Keratinocyte (primary cell): ENCODE results near the gene ZNF280A. TPM values are rescaled to one million over a fixed set of nuclear protein-coding genes. Genes with fewer than 3 reads are reported as not detected.

Experiments used
- DNase-seq: peaks from one replicate; pipeline ENCODE4 v3.0.0-alpha.2; 2011; ENCODE audit warnings: low read depth, missing footprints, low spot score
- FAIRE-seq: peaks from 2 replicates; lab custom pipeline; 2011; peaks lifted over from hg19 to GRCh38; lab: Jason Lieb, UNC
- H2AFZ ChIP-seq: 2 replicates; pipeline ENCODE4 v1.6.0; 2012; ENCODE audit warnings: low read length, control low read depth, inconsistent platforms; ENCODE audit not compliant: control insufficient read depth
- H3K27ac ChIP-seq: 2 replicates; pipeline ENCODE4 v1.5.1; 2011; ENCODE audit warnings: low read length; ENCODE audit not compliant: control insufficient read depth, insufficient read depth
- H3K27me3 ChIP-seq: 3 replicates; pipeline ENCODE4 v1.6.0; 2011; ENCODE audit warnings: low read length; ENCODE audit not compliant: control insufficient read depth, insufficient read depth; ENCODE audit errors: extremely low read depth
- H3K36me3 ChIP-seq, 2 experiments: 2 replicates in 1 of 2; 3 replicates in 1 of 2; pipeline ENCODE4 v1.5.1; 2011; ENCODE audit warnings: low read length in 2 of 2, mild to moderate bottlenecking in 1 of 2; ENCODE audit not compliant: control insufficient read depth in 2 of 2, insufficient read depth in 2 of 2; ENCODE audit errors: extremely low read depth in 1 of 2
- H3K4me1 ChIP-seq: 3 replicates; pipeline ENCODE4 v1.5.1; 2011; ENCODE audit warnings: low read length; ENCODE audit not compliant: control insufficient read depth, insufficient read depth; ENCODE audit errors: extremely low read depth
- H3K4me2 ChIP-seq: 3 replicates; pipeline ENCODE4 v1.6.0; 2011; ENCODE audit warnings: low read depth, low read length; ENCODE audit not compliant: control insufficient read depth, insufficient read depth; ENCODE audit errors: extremely low read depth
- H3K4me3 ChIP-seq, 3 experiments: fragments of 200-600 bp in 1 of 3; sonication (generic) in 1 of 3; 2 replicates in 2 of 3; 3 replicates in 1 of 3; pipeline ENCODE4 v1.5.1; 2011 to 2016; ENCODE audit warnings: low read length in 3 of 3, mild to moderate bottlenecking in 3 of 3, control low read depth in 2 of 3, inconsistent platforms in 1 of 3, low read depth in 1 of 3, mixed read lengths in 1 of 3, mixed run types in 1 of 3, moderate library complexity in 1 of 3; ENCODE audit not compliant: control insufficient read depth in 2 of 3, insufficient read depth in 2 of 3; ENCODE audit errors: extremely low read depth in 1 of 3
- H3K79me2 ChIP-seq: 2 replicates; pipeline ENCODE4 v1.6.0; 2012; ENCODE audit warnings: low read length; ENCODE audit not compliant: control insufficient read depth, insufficient read depth
- H3K9ac ChIP-seq: 3 replicates; pipeline ENCODE4 v1.6.0; 2011; ENCODE audit warnings: low read length; ENCODE audit not compliant: control insufficient read depth, insufficient read depth; ENCODE audit errors: extremely low read depth
- H3K9me1 ChIP-seq: 3 replicates; pipeline ENCODE4 v1.6.0; 2011; ENCODE audit warnings: low read length; ENCODE audit not compliant: control insufficient read depth, insufficient read depth; ENCODE audit errors: extremely low read depth
- H3K9me3 ChIP-seq: 2 replicates; pipeline ENCODE4 v1.5.1; 2012; ENCODE audit warnings: low read depth, low read length; ENCODE audit not compliant: control insufficient read depth
- H4K20me1 ChIP-seq: 3 replicates; pipeline ENCODE4 v1.6.0; 2011; ENCODE audit warnings: low read length; ENCODE audit not compliant: control insufficient read depth, insufficient read depth; ENCODE audit errors: extremely low read depth
- CTCF ChIP-seq, 3 experiments: IDR thresholded peaks in 1 of 3; conservative IDR thresholded peaks in 1 of 3; optimal IDR thresholded peaks in 1 of 3; 2 replicates in 2 of 3; 3 replicates in 1 of 3; pipeline versions ENCODE3 to v1.5.1; 2011; ENCODE audit warnings: low read length in 3 of 3, mild to moderate bottlenecking in 3 of 3, moderate library complexity in 2 of 3, control low read depth in 1 of 3, inconsistent platforms in 1 of 3; ENCODE audit not compliant: insufficient read depth in 2 of 3; ENCODE audit errors: extremely low read depth in 1 of 3
- EZH2 ChIP-seq: IDR thresholded peaks from one replicate; pipeline ENCODE4 v1.6.1; 2012; ENCODE audit warnings: inconsistent platforms, mild to moderate bottlenecking, low read length, moderate library complexity
- dilution Hi-C: fragments of 300-500 bp; cut with MboI; formaldehyde crosslinking; loops from one replicate; pipeline ENCODE4 v1.7.0; 2020; ENCODE audit warnings: low sequenced_read_pairs; ENCODE audit not compliant: extremely low pct_ligation_motif_present
- polyA plus RNA-seq, 5 experiments: library from polyadenylated mRNA; depleted of rRNA in 3 of 5; stranded (reverse) in 3 of 5; stranded (forward) in 1 of 5; unstranded in 1 of 5; fragments of >200 nt; gene quantifications; 1 replicate in 1 of 5; 2 replicates in 3 of 5; 3 replicates in 1 of 5; pipeline versions ENCODE4 v1.2.1 to v1.2.3, GENCODE V29; 2011 to 2012; ENCODE audit warnings: missing spikeins in 2 of 5, low read depth in 1 of 5, low replicate concordance in 1 of 5

The ZNF280A gene
- polyA plus RNA-seq, 1 donor (not counting 4 experiments of a cell fraction or from before 2014, with no cell fraction given), result not detected

- no peak overlapping the region for H2AFZ ChIP-seq
- no peak for FAIRE-seq
- no peaks in the 10 kb centered on the region for H3K4me1 ChIP-seq
- no peak for DNase-seq
- no peaks in the 10 kb centered on the region for H4K20me1 ChIP-seq
- H3K27ac ChIP-seq, result no peak overlapping the region
- H3K9me3 ChIP-seq, result peaks cover 3% of the 10 kb centered on the region
- no peak overlapping the region for H3K4me3 ChIP-seq
- dilution Hi-C loops, result no loop called here
- H3K9ac ChIP-seq, result no peak overlapping the region
- no peaks in the 10 kb centered on the region for H3K9me1 ChIP-seq
- no peaks in the 10 kb centered on the region for H3K79me2 ChIP-seq
- no peak for TF ChIP-seq CTCF (optimal IDR thresholded peaks at IDR 0.05 in 1 of 3, IDR thresholded peaks at IDR 0.05 in 1 of 3, conservative IDR thresholded peaks at IDR 0.05 in 1 of 3; ENCODE audit: extremely low read depth in 1 of 3, insufficient read depth in 2 of 3, low read length in 3 of 3)
- TF ChIP-seq EZH2, result no peak
- no peaks in the 10 kb centered on the region for H3K36me3 ChIP-seq
- no peak overlapping the region for H3K4me2 ChIP-seq
- no peaks in the 10 kb centered on the region for H3K27me3 ChIP-seq
These were observed 34.7 kb upstream of the ZNF280A start for GRCh38 chr22:22554587-22555284.

- TF ChIP-seq EZH2, result no peak
- no peak for TF ChIP-seq CTCF (optimal IDR thresholded peaks at IDR 0.05 in 1 of 3, IDR thresholded peaks at IDR 0.05 in 1 of 3, conservative IDR thresholded peaks at IDR 0.05 in 1 of 3; ENCODE audit: extremely low read depth in 1 of 3, insufficient read depth in 2 of 3, low read length in 3 of 3)
- FAIRE-seq, result no peak
- DNase-seq, result no peak
- Histone ChIP-seq H4K20me1 (no peaks in the 10 kb centered on the region), H3K36me3 (no peaks in the 10 kb centered on the region), H3K9me1 (no peaks in the 10 kb centered on the region), H3K4me3 (no peak overlapping the region), H3K9me3 (peaks cover 3% of the 10 kb centered on the region), H3K4me1 (no peaks in the 10 kb centered on the region), H3K79me2 (no peaks in the 10 kb centered on the region), H3K27me3 (no peaks in the 10 kb centered on the region), H3K27ac (no peak overlapping the region), H2AFZ (no peak overlapping the region), H3K9ac (no peak overlapping the region), H3K4me2 (no peak overlapping the region)
- dilution Hi-C loops, result no loop called here
These were observed 33.9 kb upstream of the ZNF280A start for GRCh38 chr22:22553735-22554586.
